Activated T-helper 1 cell treated with anti-CD3 and anti-CD28 coated beads, Interleukin-12 subunit alpha, Interleukin-12 subunit beta, Interleukin-2, Interleukin-4 antibody, amounts not matched to agents 30 ng/mL and 10 ng/mL and 1 ng/mL, durations not matched to agents 14 hours and 24 hours and 36 hours (primary cell): Measurements from ENCODE around the gene LINGO4. TPM values are rescaled to one million over a fixed set of nuclear protein-coding genes. Genes with fewer than 3 reads are reported as not detected.

Source experiments
- DNase-seq: peaks from one replicate; pipeline ENCODE4 v3.0.0; 2021; ENCODE audit warnings: low spot score
- H3K27ac Mint-ChIP-seq: one replicate; pipeline ENCODE4 v1.8.0; 2021; ENCODE audit warnings: mild to moderate bottlenecking, mixed read lengths
- H3K27me3 Mint-ChIP-seq: one replicate; pipeline ENCODE4 v1.8.0; 2022; ENCODE audit warnings: mild to moderate bottlenecking, moderate library complexity, mixed read lengths; ENCODE audit not compliant: insufficient read depth
- H3K36me3 Mint-ChIP-seq: one replicate; pipeline ENCODE4 v1.8.0; 2021; ENCODE audit warnings: low read depth, mixed read lengths
- H3K4me1 Mint-ChIP-seq: one replicate; pipeline ENCODE4 v1.8.0; 2021; ENCODE audit warnings: low read depth, mixed read lengths
- H3K4me3 Mint-ChIP-seq: one replicate; pipeline ENCODE4 v1.8.0; 2021; ENCODE audit warnings: mild to moderate bottlenecking, moderate library complexity, mixed read lengths
- H3K9me3 Mint-ChIP-seq: one replicate; pipeline ENCODE4 v1.8.0; 2021; ENCODE audit warnings: mixed read lengths
- intact Hi-C: fragments of 100-400 bp; cut with micrococcal nuclease; formaldehyde crosslinking; loops from one replicate; pipeline ENCODE4 v1.15.1; 2024
- total RNA-seq: library from RNA; stranded (reverse); gene quantifications from 2 replicates; pipeline ENCODE4 v1.2.3, GENCODE V29; 2022

Gene LINGO4
- total RNA-seq, 1 donor from 2014 or later: 0.10 TPM

- Mint-ChIP-seq H3K36me3 (peaks cover 43% of the 10 kb centered on the region), H3K4me3 (peak overlapping the region; percentile 42), H3K27me3 (no peaks in the 10 kb centered on the region), H3K4me1 (peaks cover 42% of the 10 kb centered on the region), H3K27ac (no peak overlapping the region), H3K9me3 (no peaks in the 10 kb centered on the region)
- intact Hi-C loops: no loop called here
- no peak for DNase-seq
Observed at GRCh38 chr1:151760597-151761385, 44.4 kb downstream of the LINGO4 start.

- H3K4me3 Mint-ChIP-seq: no peak overlapping the region
- no peak overlapping the region for H3K27ac Mint-ChIP-seq
Observed at GRCh38 chr1:151759241-151759640, 46.0 kb downstream of the LINGO4 start.

GRCh38 chr1:151756291-151756690 is 48.9 kb downstream of the LINGO4 start:
- Mint-ChIP-seq H3K4me3 (no peak overlapping the region), H3K27me3 (no peaks in the 10 kb centered on the region), H3K9me3 (no peaks in the 10 kb centered on the region), H3K4me1 (peaks cover 12% of the 10 kb centered on the region), H3K27ac (no peak overlapping the region), H3K36me3 (peaks cover 29% of the 10 kb centered on the region)
- intact Hi-C loops: no loop called here
- DNase-seq: no peak

More at GRCh38 chr1:151759241-151759640, 46.0 kb downstream of the LINGO4 start:
- no peaks in the 10 kb centered on the region for H3K27me3 Mint-ChIP-seq
- no peak for DNase-seq
- H3K9me3 Mint-ChIP-seq: no peaks in the 10 kb centered on the region
- peaks cover 31% of the 10 kb centered on the region for H3K4me1 Mint-ChIP-seq
- intact Hi-C loops: no loop called here
- H3K36me3 Mint-ChIP-seq: peaks cover 45% of the 10 kb centered on the region

Other genes with a start within 250 kb of the LINGO4 start
- gene SNX27, start 193.4 kb downstream of the LINGO4 start, total RNA-seq: 31.1 and 31.9 TPM in 2 replicates
- not detected in 2 replicates for gene CELF3, start 88.6 kb downstream of the LINGO4 start, total RNA-seq
- not detected in 2 replicates for gene RIIAD1, start 83.9 kb downstream of the LINGO4 start, total RNA-seq
- 136 and 141 TPM in 2 replicates for gene MRPL9, start 41.9 kb downstream of the LINGO4 start, total RNA-seq
- gene TDRKH, start 14.9 kb downstream of the LINGO4 start, total RNA-seq: 14.6 and 16.4 TPM in 2 replicates
- gene RORC, start 26.4 kb upstream of the LINGO4 start, total RNA-seq: 2.6 and 2.7 TPM in 2 replicates
- gene C2CD4D, start 34.4 kb upstream of the LINGO4 start, total RNA-seq: 1.0 and 1.2 TPM in 2 replicates
- not detected in 2 replicates for gene THEM5, start 48.3 kb upstream of the LINGO4 start, total RNA-seq
- 24.7 and 27.5 TPM in 2 replicates for gene THEM4, start 104.1 kb upstream of the LINGO4 start, total RNA-seq
- 105 and 106 TPM in 2 replicates for gene S100A10, start 188.4 kb upstream of the LINGO4 start, total RNA-seq
- 203 and 205 TPM in 2 replicates for gene S100A11, start 231.6 kb upstream of the LINGO4 start, total RNA-seq